Activated T-helper 17 cell treated with anti-CD3 and anti-CD28 coated beads, Interleukin-2, amount 50 U/mL, for 72 hours (primary cell): ENCODE measurements around the gene DHDH. TPM values are rescaled to one million over a fixed set of nuclear protein-coding genes. Genes with fewer than 3 reads are reported as not detected.
"Not testable (repeated sequence)": the region's sequence is repeated elsewhere in the genome, so short reads cannot be mapped to it uniquely, and the experiment has no call there.

Source experiments
- ATAC-seq: fragments of 150-1000 bp; cut with Tn5 transposase; replicated peaks from 2 replicates; pipeline ENCODE4 v1.10.0; 2021; ENCODE audit warnings: mild to moderate bottlenecking, moderate library complexity
- H3K27ac Mint-ChIP-seq: one replicate; pipeline ENCODE4 v1.8.0; 2022; ENCODE audit warnings: mixed read lengths
- H3K27me3 Mint-ChIP-seq: one replicate; pipeline ENCODE4 v1.8.0; 2022; ENCODE audit warnings: mixed read lengths
- H3K36me3 Mint-ChIP-seq: one replicate; pipeline ENCODE4 v1.8.0; 2022; ENCODE audit warnings: low read depth, mild to moderate bottlenecking, mixed read lengths
- H3K4me1 Mint-ChIP-seq: one replicate; pipeline ENCODE4 v1.8.0; 2022; ENCODE audit warnings: mixed read lengths
- H3K4me3 Mint-ChIP-seq: one replicate; pipeline ENCODE4 v1.8.0; 2022; ENCODE audit warnings: mild to moderate bottlenecking, mixed read lengths
- H3K9me3 Mint-ChIP-seq: one replicate; pipeline ENCODE4 v1.8.0; 2022; ENCODE audit warnings: mixed read lengths
- total RNA-seq, 2 donors: library from RNA; stranded (reverse); gene quantifications; one replicate each; pipeline ENCODE4 v1.2.3, GENCODE V29; 2022

The DHDH gene
- total RNA-seq, 2 donors from 2014 or later, result 1.2 to 3.8 TPM

- no peak overlapping the region for H3K4me3 Mint-ChIP-seq
- H3K4me1 Mint-ChIP-seq, result peaks cover 10% of the 10 kb centered on the region
- H3K27ac Mint-ChIP-seq, result no peak overlapping the region
- H3K9me3 Mint-ChIP-seq, result no peaks in the 10 kb centered on the region
- ATAC-seq, result no peak
- H3K27me3 Mint-ChIP-seq, result no peaks in the 10 kb centered on the region
- peaks cover 88% of the 10 kb centered on the region for H3K36me3 Mint-ChIP-seq
Observed at GRCh38 chr19:48906324-48906723, 27.2 kb upstream of the DHDH start.

GRCh38 chr19:48907671-48908070 is 25.8 kb upstream of the DHDH start:
- H3K4me1 Mint-ChIP-seq, result peaks cover under 1% of the 10 kb centered on the region
- H3K36me3 Mint-ChIP-seq, result peaks cover 89% of the 10 kb centered on the region
- no peaks in the 10 kb centered on the region for H3K27me3 Mint-ChIP-seq

GRCh38 chr19:48909424-48910077 is 23.9 kb upstream of the DHDH start:
- not testable (repeated sequence) for H3K4me1 Mint-ChIP-seq, H3K9me3 Mint-ChIP-seq, H3K27me3 Mint-ChIP-seq, H3K4me3 Mint-ChIP-seq, ATAC-seq, H3K27ac Mint-ChIP-seq
- peaks cover 97% of the 10 kb centered on the region for H3K36me3 Mint-ChIP-seq

More at GRCh38 chr19:48907671-48908070, 25.8 kb upstream of the DHDH start:
- no peak overlapping the region for H3K4me3 Mint-ChIP-seq
- H3K27ac Mint-ChIP-seq, result no peak overlapping the region
- H3K9me3 Mint-ChIP-seq, result no peaks in the 10 kb centered on the region
- ATAC-seq, result no peak

- no peak overlapping the region for H3K27ac Mint-ChIP-seq
- H3K9me3 Mint-ChIP-seq, result no peaks in the 10 kb centered on the region
- no peaks in the 10 kb centered on the region for H3K27me3 Mint-ChIP-seq
- H3K4me1 Mint-ChIP-seq, result peaks cover 1% of the 10 kb centered on the region
- no peak for ATAC-seq
- H3K36me3 Mint-ChIP-seq, result peaks cover 94% of the 10 kb centered on the region
- no peak overlapping the region for H3K4me3 Mint-ChIP-seq
Observed at GRCh38 chr19:48910803-48911202, 22.7 kb upstream of the DHDH start.

- peaks cover 5% of the 10 kb centered on the region for H3K4me1 Mint-ChIP-seq
- peaks cover 92% of the 10 kb centered on the region for H3K36me3 Mint-ChIP-seq
- H3K27me3 Mint-ChIP-seq, result no peaks in the 10 kb centered on the region
- no peak for ATAC-seq
- H3K4me3 Mint-ChIP-seq, result no peak overlapping the region
- no peaks in the 10 kb centered on the region for H3K9me3 Mint-ChIP-seq
- no peak overlapping the region for H3K27ac Mint-ChIP-seq
Observed at GRCh38 chr19:48913114-48913889, 20.2 kb upstream of the DHDH start.

GRCh38 chr19:48914181-48914580 is 19.3 kb upstream of the DHDH start:
- H3K36me3 Mint-ChIP-seq, result peaks cover 92% of the 10 kb centered on the region
- peaks cover 5% of the 10 kb centered on the region for H3K4me1 Mint-ChIP-seq
- H3K9me3 Mint-ChIP-seq, result no peaks in the 10 kb centered on the region
- no peak overlapping the region for H3K27ac Mint-ChIP-seq
- H3K4me3 Mint-ChIP-seq, result no peak overlapping the region
- H3K27me3 Mint-ChIP-seq, result no peaks in the 10 kb centered on the region
- ATAC-seq, result no peak

GRCh38 chr19:48915757-48916156 is 17.7 kb upstream of the DHDH start:
- Mint-ChIP-seq H3K4me1 (peaks cover 5% of the 10 kb centered on the region), H3K36me3 (peaks cover 81% of the 10 kb centered on the region), H3K27me3 (no peaks in the 10 kb centered on the region), H3K9me3 (no peaks in the 10 kb centered on the region), H3K27ac (no peak overlapping the region), H3K4me3 (no peak overlapping the region)
- no peak for ATAC-seq

- peaks cover 5% of the 10 kb centered on the region for H3K4me1 Mint-ChIP-seq
Observed at GRCh38 chr19:48918071-48918470, 15.4 kb upstream of the DHDH start.

GRCh38 chr19:48918801-48919247 is 14.7 kb upstream of the DHDH start:
- ATAC-seq, result no peak
- no peak overlapping the region for H3K4me3 Mint-ChIP-seq
- H3K27ac Mint-ChIP-seq, result no peak overlapping the region
- no peaks in the 10 kb centered on the region for H3K9me3 Mint-ChIP-seq
- H3K36me3 Mint-ChIP-seq, result peaks cover 73% of the 10 kb centered on the region
- H3K27me3 Mint-ChIP-seq, result no peaks in the 10 kb centered on the region
- peaks cover 5% of the 10 kb centered on the region for H3K4me1 Mint-ChIP-seq

More at GRCh38 chr19:48918071-48918470, 15.4 kb upstream of the DHDH start:
- no peak for ATAC-seq
- H3K9me3 Mint-ChIP-seq, result no peaks in the 10 kb centered on the region
- H3K27me3 Mint-ChIP-seq, result no peaks in the 10 kb centered on the region
- no peak overlapping the region for H3K4me3 Mint-ChIP-seq
- H3K27ac Mint-ChIP-seq, result no peak overlapping the region
- peaks cover 76% of the 10 kb centered on the region for H3K36me3 Mint-ChIP-seq

- not testable (repeated sequence) for ATAC-seq, H3K4me1 Mint-ChIP-seq, H3K9me3 Mint-ChIP-seq, H3K27ac Mint-ChIP-seq, H3K27me3 Mint-ChIP-seq, H3K4me3 Mint-ChIP-seq
- H3K36me3 Mint-ChIP-seq, result peaks cover 69% of the 10 kb centered on the region
Observed at GRCh38 chr19:48919271-48919670, 14.2 kb upstream of the DHDH start.

GRCh38 chr19:48920949-48921348 is 12.6 kb upstream of the DHDH start:
- Mint-ChIP-seq H3K27ac (no peak overlapping the region), H3K4me3 (no peak overlapping the region)
- ATAC-seq, result no peak

GRCh38 chr19:48921721-48922500 is 11.6 kb upstream of the DHDH start:
- Mint-ChIP-seq H3K4me1 (no peaks in the 10 kb centered on the region), H3K9me3 (no peaks in the 10 kb centered on the region), H3K27ac (no peak overlapping the region), H3K4me3 (no peak overlapping the region), H3K27me3 (no peaks in the 10 kb centered on the region), H3K36me3 (peaks cover 45% of the 10 kb centered on the region)
- ATAC-seq, result no peak

More at GRCh38 chr19:48920949-48921348, 12.6 kb upstream of the DHDH start:
- H3K9me3 Mint-ChIP-seq, result no peaks in the 10 kb centered on the region
- no peaks in the 10 kb centered on the region for H3K27me3 Mint-ChIP-seq
- peaks cover 2% of the 10 kb centered on the region for H3K4me1 Mint-ChIP-seq
- H3K36me3 Mint-ChIP-seq, result peaks cover 55% of the 10 kb centered on the region

- no peaks in the 10 kb centered on the region for H3K9me3 Mint-ChIP-seq
- no peaks in the 10 kb centered on the region for H3K4me1 Mint-ChIP-seq
- H3K36me3 Mint-ChIP-seq, result peaks cover 38% of the 10 kb centered on the region
- H3K27ac Mint-ChIP-seq, result no peak overlapping the region
- ATAC-seq, result no peak
- H3K27me3 Mint-ChIP-seq, result no peaks in the 10 kb centered on the region
- H3K4me3 Mint-ChIP-seq, result no peak overlapping the region
Observed at GRCh38 chr19:48922548-48923490, 10.7 kb upstream of the DHDH start.
